Endodermal cell (in vitro differentiated cells): Measurements from ENCODE around the gene GNA12. TPM values are rescaled to one million over a fixed set of nuclear protein-coding genes. Genes with fewer than 3 reads are reported as not detected.

ENCODE experiments used
- DNase-seq: peaks from one replicate; pipeline ENCODE4 v3.0.0-alpha.2; 2017
- H3K27ac ChIP-seq: 2 replicates; pipeline ENCODE4 v1.5.1; 2013; ENCODE audit warnings: mild to moderate bottlenecking, low read depth, low read length, moderate library complexity
- H3K27me3 ChIP-seq: 2 replicates; pipeline ENCODE4 v1.6.1; 2013; ENCODE audit warnings: mild to moderate bottlenecking, low read length, moderate library complexity; ENCODE audit not compliant: insufficient read depth, control insufficient read depth, poor library complexity, severe bottlenecking
- H3K36me3 ChIP-seq: 2 replicates; pipeline ENCODE4 v1.7.0; 2013; ENCODE audit warnings: mild to moderate bottlenecking, low read length, moderate library complexity; ENCODE audit not compliant: control insufficient read depth, insufficient read depth
- H3K4me1 ChIP-seq: one replicate; pipeline ENCODE4 v1.7.0; 2013; ENCODE audit warnings: low read length; ENCODE audit not compliant: control insufficient read depth, insufficient read depth
- H3K4me3 ChIP-seq: 2 replicates; pipeline ENCODE4 v1.5.1; 2013; ENCODE audit warnings: mild to moderate bottlenecking, low read length, moderate library complexity
- H3K9ac ChIP-seq: 2 replicates; pipeline ENCODE4 v1.6.1; 2013; ENCODE audit warnings: mild to moderate bottlenecking, low read length, moderate library complexity; ENCODE audit not compliant: poor library complexity, severe bottlenecking; ENCODE audit errors: extremely low read depth
- H3K9me3 ChIP-seq: 2 replicates; pipeline ENCODE4 v1.6.1; 2013; ENCODE audit warnings: mild to moderate bottlenecking, low read length, moderate library complexity; ENCODE audit not compliant: control insufficient read depth
- H3K27ac Mint-ChIP-seq: 2 replicates; pipeline ENCODE4 v1.8.0; 2020; ENCODE audit warnings: mixed read lengths
- H3K27me3 Mint-ChIP-seq: 2 replicates; pipeline ENCODE4 v1.8.0; 2021; ENCODE audit warnings: mild to moderate bottlenecking, mixed read lengths; ENCODE audit not compliant: insufficient read depth
- H3K36me3 Mint-ChIP-seq: 2 replicates; pipeline ENCODE4 v1.8.0; 2020; ENCODE audit warnings: low read depth, mixed read lengths
- H3K4me1 Mint-ChIP-seq: 2 replicates; pipeline ENCODE4 v1.8.0; 2020; ENCODE audit warnings: mixed read lengths
- H3K4me3 Mint-ChIP-seq: 2 replicates; pipeline ENCODE4 v1.8.0; 2020; ENCODE audit warnings: mild to moderate bottlenecking, moderate library complexity, mixed read lengths
- H3K9me3 Mint-ChIP-seq: 2 replicates; pipeline ENCODE4 v1.8.0; 2020; ENCODE audit warnings: mild to moderate bottlenecking, mixed read lengths
- CTCF ChIP-seq: fragments of 200-600 bp; sonication (generic); conservative IDR thresholded peaks from 2 replicates; pipeline ENCODE4 v1.5.0; 2021; ENCODE audit warnings: antibody characterized with exemption, mild to moderate bottlenecking
- WGBS, 2 experiments: methylation state at CpG; one replicate each; pipeline versions ENCODE4 v1.1.5 to v1.1.7; 2013; ENCODE audit warnings: missing lambda C conversion rate in 2 of 2, mixed read lengths in 1 of 2; ENCODE audit not compliant: insufficient coverage in 1 of 2, insufficient read length in 1 of 2; 5-methylcytosine and 5-hydroxymethylcytosine counted together
- total RNA-seq, 2 donors: library from RNA; stranded (reverse); fragmentation: NEBNext Ultra II Directional in 1 of 2; extraction: Animal tissue kit (Norgen Biotek cat#: 25700) in 1 of 2; gene quantifications; 2 replicates in 1 of 2; 3 replicates in 1 of 2; pipeline ENCODE4 v1.2.1, GENCODE V29; 2021

Gene GNA12
- total RNA-seq, 2 donors from 2014 or later = 55.0 to 64.7 TPM

- Histone ChIP-seq H3K27me3 (peaks cover 43% of the 10 kb centered on the region), H3K36me3 (no peaks in the 10 kb centered on the region), H3K27ac (no peak overlapping the region), H3K4me1 (no peaks in the 10 kb centered on the region), H3K4me3 (no peak overlapping the region), H3K9me3 (no peaks in the 10 kb centered on the region), H3K9ac (no peak overlapping the region)
- H3K27me3 Mint-ChIP-seq = peaks cover 39% of the 10 kb centered on the region
- TF ChIP-seq CTCF = no peak
- no peak for DNase-seq
- WGBS, 2 experiments = 95 to 99% methylated on average over 11 to 14 of the region's 14 CpGs
- no peak overlapping the region for H3K27ac Mint-ChIP-seq
- H3K4me1 Mint-ChIP-seq = peaks cover 6% of the 10 kb centered on the region
- H3K4me3 Mint-ChIP-seq = no peak overlapping the region
- H3K9me3 Mint-ChIP-seq = peaks cover 2% of the 10 kb centered on the region
- no peaks in the 10 kb centered on the region for H3K36me3 Mint-ChIP-seq
These were observed 158.0 kb downstream of the GNA12 start for GRCh38 chr7:2686101-2686500.

- Histone ChIP-seq H3K4me3 (no peak overlapping the region), H3K4me1 (no peaks in the 10 kb centered on the region), H3K27ac (no peak overlapping the region), H3K9ac (no peak overlapping the region), H3K27me3 (peaks cover 37% of the 10 kb centered on the region), H3K9me3 (no peaks in the 10 kb centered on the region), H3K36me3 (no peaks in the 10 kb centered on the region)
- H3K27me3 Mint-ChIP-seq = peaks cover 30% of the 10 kb centered on the region
- H3K4me3 Mint-ChIP-seq = no peak overlapping the region
- peaks cover 2% of the 10 kb centered on the region for H3K9me3 Mint-ChIP-seq
- H3K27ac Mint-ChIP-seq = no peak overlapping the region
- H3K4me1 Mint-ChIP-seq = peaks cover 6% of the 10 kb centered on the region
- no peaks in the 10 kb centered on the region for H3K36me3 Mint-ChIP-seq
- WGBS, 2 experiments = 90 to 93% methylated on average over 3 to 10 of the region's 11 CpGs
- TF ChIP-seq CTCF = no peak
- DNase-seq = no peak
These were observed 159.6 kb downstream of the GNA12 start for GRCh38 chr7:2684501-2684900.

GRCh38 chr7:2681929-2682799 lies 161.9 kb downstream of the GNA12 start:
- Mint-ChIP-seq H3K27ac (no peak overlapping the region), H3K27me3 (peaks cover 10% of the 10 kb centered on the region), H3K9me3 (peaks cover 2% of the 10 kb centered on the region), H3K36me3 (no peaks in the 10 kb centered on the region), H3K4me3 (no peak overlapping the region), H3K4me1 (no peaks in the 10 kb centered on the region)
- DNase-seq = no peak
- no peak overlapping the region for H3K9ac ChIP-seq
- no peak overlapping the region for H3K4me3 ChIP-seq
- TF ChIP-seq CTCF = no peak
- H3K9me3 ChIP-seq = no peaks in the 10 kb centered on the region
- 85 to 92% methylated on average over 16 to 27 of the region's 27 CpGs for WGBS, 2 experiments
- no peak overlapping the region for H3K27ac ChIP-seq
- H3K36me3 ChIP-seq = no peaks in the 10 kb centered on the region
- peaks cover 15% of the 10 kb centered on the region for H3K27me3 ChIP-seq
- H3K4me1 ChIP-seq = no peaks in the 10 kb centered on the region
